HPDE6-E6E7 (cell line): ENCODE data around the gene FOXA1.
"Not testable (repeated sequence)": the region's sequence is repeated elsewhere in the genome, so short reads cannot be mapped to it uniquely, and the experiment has no call there.

Experiments
- DNase-seq: peaks from one replicate; pipeline ENCODE4 v3.0.0; 2011; ENCODE audit warnings: missing footprints; ENCODE audit errors: extremely low spot score

The FOXA1 gene

GRCh38 chr14:37558740-37559139 lies 36.3 kb downstream of the FOXA1 start:
- no peak for DNase-seq

- not testable (repeated sequence) for DNase-seq
These were observed 39.5 kb downstream of the FOXA1 start for GRCh38 chr14:37555596-37555995.

- DNase-seq, result no peak
These were observed 41.0 kb downstream of the FOXA1 start for GRCh38 chr14:37553935-37554550.

GRCh38 chr14:37551119-37551518 lies 43.9 kb downstream of the FOXA1 start:
- no peak for DNase-seq

GRCh38 chr14:37550511-37550910 lies 44.5 kb downstream of the FOXA1 start:
- DNase-seq, result no peak

GRCh38 chr14:37546621-37547447 lies 48.2 kb downstream of the FOXA1 start:
- no peak for DNase-seq

- DNase-seq, result no peak
These were observed 49.9 kb downstream of the FOXA1 start for GRCh38 chr14:37545174-37545573.

- no peak for DNase-seq
These were observed 50.6 kb downstream of the FOXA1 start for GRCh38 chr14:37544407-37544806.

GRCh38 chr14:37539992-37540391 lies 55.1 kb downstream of the FOXA1 start:
- no peak for DNase-seq
